DMS 273 (cell line): ENCODE results near the gene S100P.
A peak's percentile ranks its signal among the peaks of the same experiment; 100 is the strongest.

Experiments
- DNase-seq: peaks from one replicate; lab custom pipeline; 2025; ENCODE audit not compliant: unreplicated experiment; lab: John Stamatoyannopoulos, UW

The S100P gene

GRCh38 chr4:6695660-6696610, 2.3 kb downstream of the S100P start:
- DNase-seq = no peak

DNA sequence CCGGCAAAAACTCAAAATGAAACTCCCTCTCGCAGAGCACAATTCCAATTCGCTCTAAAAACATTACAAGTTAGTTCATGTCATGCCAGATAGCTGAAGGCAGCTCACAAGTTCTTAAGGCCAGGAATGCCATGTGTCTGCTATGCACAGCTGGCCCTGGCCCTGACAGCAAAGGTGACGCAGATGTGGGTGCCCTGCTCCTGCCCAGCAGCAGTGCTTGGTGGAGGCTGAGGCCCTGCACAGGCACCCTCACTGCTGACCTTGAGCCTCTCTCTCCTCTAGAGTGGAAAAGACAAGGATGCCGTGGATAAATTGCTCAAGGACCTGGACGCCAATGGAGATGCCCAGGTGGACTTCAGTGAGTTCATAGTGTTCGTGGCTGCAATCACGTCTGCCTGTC, 2.9 kb downstream of the S100P start:
- no peak for DNase-seq

DNA sequence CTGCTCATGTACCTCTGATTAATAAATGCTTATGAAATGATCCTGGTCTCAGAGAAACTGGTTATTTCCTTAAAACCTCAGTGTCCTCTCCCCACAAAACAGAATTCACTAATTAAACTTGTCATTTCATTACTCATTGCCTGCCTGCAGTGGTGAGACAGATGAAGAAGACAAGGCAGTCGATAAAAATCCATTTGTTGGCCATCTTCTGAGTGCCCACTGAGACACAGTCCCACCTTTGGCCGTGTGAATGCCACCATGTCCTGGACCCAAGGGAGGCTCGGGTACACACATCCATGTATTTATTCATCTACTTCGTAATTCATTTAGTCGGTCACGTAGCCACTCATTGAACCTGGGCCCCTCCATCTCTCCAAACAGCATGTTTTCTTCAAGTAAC, 3.5 kb downstream of the S100P start:
- DNase-seq = no peak

GRCh38 chr4:6699388-6699787, 5.7 kb downstream of the S100P start:
- DNase-seq = no peak

DNA sequence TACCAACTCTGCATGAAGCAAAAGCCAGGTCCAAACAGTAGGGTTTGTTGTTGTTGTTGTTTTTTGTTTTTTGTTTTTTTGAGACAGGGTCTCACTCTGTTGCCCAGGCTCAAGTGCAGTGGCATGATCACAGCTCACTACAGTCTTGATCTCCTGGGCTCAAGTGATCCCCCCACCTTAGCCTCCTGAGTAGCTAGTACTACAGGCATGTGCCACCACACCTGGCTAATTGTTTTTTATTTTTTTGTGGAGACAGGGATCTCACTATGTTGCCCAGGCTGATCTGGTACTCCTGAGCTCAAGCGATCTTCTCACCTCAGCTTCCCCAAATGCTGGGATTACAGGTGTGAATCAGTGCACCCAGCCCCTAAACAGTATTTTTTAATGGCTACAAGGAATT, 6.2 kb downstream of the S100P start:
- DNase-seq = no peak

DNA sequence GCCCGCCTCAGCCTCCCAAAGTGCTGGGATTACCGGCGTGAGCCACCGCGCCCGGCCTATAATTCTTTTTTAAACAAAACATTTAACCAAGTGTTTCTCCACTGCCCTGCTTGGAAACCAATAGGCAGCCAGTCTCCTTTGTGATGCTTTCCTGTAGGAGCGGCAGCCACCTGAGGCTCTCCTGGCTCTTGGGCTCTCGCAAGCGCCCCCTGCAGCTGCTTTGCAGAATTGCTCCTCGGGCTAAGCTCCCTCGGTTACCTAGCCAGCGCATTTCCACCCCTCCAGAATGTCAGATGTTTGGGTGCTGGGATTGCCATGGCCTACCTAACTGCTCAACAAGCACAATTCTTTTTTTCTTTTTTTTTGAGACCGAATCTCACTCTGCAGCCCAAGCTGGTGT, 7.7 kb downstream of the S100P start:
- DNase-seq = peak; percentile 39

DNA sequence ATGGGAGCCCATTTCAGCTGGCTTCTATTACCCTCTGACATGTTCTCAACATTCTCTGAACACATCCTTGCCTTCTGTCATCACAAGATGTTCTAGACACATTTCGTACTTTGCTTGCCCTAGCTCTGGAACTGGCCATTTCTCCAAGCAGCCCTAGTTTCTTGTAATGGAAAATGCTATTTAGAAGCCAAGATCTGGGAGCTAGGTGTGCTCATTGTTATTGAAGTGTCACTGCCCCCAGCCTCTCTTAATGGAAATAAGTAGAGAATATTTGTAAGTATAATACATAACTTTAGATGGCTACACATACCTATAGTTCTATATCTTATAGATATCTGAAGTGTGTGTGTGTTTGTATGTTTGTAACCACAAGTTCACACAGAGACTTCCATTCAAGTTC, 9.1 kb downstream of the S100P start:
- DNase-seq = no peak

- no peak for DNase-seq
These were observed 10.1 kb downstream of the S100P start for GRCh38 chr4:6703786-6704185.

DNA sequence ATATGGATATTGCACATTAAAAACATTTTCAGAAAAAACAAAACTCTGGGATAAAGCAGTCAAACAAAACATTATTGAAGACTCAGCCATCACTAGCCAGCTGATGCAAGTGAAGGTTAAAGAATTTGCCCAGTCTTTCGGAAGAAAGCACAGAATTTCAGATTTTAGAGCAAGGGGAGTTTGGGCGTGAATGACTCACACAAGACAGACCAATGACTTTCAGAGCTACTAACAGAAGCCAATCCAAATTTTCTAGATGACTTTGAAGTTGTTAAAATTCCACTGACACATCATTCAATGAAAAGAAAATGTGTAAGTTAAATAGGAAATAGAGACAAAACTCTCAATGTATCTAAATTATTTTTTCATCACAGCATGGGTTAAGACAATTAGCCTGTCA, 12.0 kb downstream of the S100P start:
- no peak for DNase-seq

- no peak for DNase-seq
These were observed 12.5 kb downstream of the S100P start for GRCh38 chr4:6706173-6706572.

- DNase-seq = peak; percentile 98
These were observed 15.8 kb downstream of the S100P start, which contains the start of gene MRFAP1L1 for GRCh38 chr4:6709230-6710114. TSS of gene MRFAP1L1 (minus strand) at chr4:6709865. CDS start at chr4:6709629, 236 bp downstream.

DNA sequence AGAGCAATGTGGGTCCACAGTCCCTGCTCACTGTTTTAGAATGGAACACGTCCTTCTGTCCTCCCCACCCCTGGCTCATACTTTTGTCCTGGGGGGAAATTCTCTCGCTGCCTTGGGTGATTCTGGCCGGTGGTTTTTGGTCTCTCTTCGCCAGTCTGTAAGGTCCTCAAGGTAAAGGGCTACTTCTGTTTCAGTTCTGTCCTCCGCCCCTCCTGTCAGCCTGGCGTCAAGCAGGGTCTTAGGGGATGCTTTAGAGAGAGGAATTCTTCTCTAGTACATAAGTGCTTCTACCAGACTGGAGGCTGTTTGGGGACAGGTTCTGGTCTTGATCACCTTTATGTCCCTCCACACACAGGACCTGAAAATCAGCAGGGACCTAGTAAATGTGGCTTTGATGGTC, 16.6 kb downstream of the S100P start:
- DNase-seq = no peak

DNA sequence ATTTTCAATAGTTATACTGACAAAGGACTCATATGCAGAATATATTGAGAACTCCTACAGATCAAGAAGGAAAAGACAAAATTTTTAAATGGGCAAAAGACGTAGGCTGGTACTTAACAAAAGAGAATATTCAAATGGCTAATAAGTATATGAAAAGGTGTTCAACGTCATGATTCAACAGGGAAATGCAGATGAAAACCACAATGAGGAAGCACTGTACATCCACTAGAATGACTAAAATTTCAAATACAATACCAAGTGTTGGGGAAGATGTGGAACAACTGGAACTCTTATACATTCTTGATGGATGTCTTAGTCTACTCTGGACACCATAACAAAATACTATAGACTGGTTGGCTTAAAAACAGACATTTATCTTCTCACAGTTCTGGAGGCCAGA, 17.3 kb downstream of the S100P start:
- no peak for DNase-seq

GRCh38 chr4:6714954-6715353, 21.3 kb downstream of the S100P start:
- DNase-seq = no peak

DNA sequence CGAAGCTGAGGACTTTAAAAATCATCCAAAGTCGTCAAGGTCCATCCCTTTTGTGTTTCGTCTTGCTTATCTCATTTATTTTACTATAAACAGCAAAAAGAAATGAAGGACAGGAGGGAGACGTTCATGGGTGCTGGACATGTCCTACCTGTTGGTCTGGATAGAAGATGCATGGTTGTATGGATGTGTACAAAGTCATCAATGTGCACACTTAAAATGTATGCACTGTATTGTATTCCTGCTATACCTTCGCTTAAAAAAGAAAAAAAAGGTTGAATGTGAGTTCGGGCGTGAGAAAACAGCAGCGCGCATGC, 22.0 kb downstream of the S100P start:
- no peak for DNase-seq

- peak; percentile 94 for DNase-seq
These were observed 22.6 kb downstream of the S100P start, which contains the start of gene BLOC1S4 for GRCh38 chr4:6716018-6716911. TSS of gene BLOC1S4 (plus strand) at chr4:6716174. CDS start at chr4:6716210, 36 bp downstream.

GRCh38 chr4:6716958-6717655, 23.4 kb downstream of the S100P start:
- DNase-seq = peak; percentile 34

DNA sequence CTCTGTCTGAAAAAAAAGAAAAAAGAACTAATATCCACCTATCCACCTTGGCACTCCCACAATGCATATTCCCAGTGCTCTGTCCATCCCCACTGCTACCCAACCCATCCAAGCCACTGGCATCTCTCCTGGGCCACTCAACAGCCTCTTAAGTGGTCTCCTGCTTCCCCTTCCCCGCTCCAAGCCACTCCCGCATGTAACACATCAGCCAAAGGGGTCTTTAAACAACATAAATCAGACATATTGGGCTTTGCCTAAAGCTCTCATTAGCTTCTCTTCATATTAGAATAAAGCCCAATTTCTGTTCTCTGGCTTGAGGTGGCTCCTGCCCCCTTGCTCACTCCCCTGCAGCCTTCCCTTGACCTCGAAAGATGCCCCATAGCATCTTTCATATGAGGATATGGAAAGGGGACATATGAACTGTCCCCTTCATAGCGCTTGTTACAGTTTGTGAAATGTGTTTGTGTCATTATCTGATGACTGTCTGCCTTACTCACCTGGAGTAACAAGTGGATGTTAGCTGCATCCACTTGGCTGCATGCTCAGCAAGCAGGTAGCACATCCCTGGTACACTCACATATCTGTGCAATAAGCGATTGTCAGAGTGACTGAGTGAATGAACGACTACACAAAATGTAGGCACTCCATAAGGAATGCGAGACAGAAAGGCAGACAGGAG, 25.4 kb downstream of the S100P start:
- DNase-seq = no peak

- no peak for DNase-seq
These were observed 26.0 kb downstream of the S100P start for GRCh38 chr4:6719611-6720179.
